Measurements from ENCODE around the gene RAB3IP. TPM values are rescaled to one million over a fixed set of nuclear protein-coding genes. Genes with fewer than 3 reads are reported as not detected.
"Not testable (repeated sequence)": the region's sequence is repeated elsewhere in the genome, so short reads cannot be mapped to it uniquely, and the experiment has no call there.

RAB3IP gene
- total RNA-seq, 4 donors from 2014 or later, result 58.2 to 83.3 (median 70.2) TPM

DNA sequence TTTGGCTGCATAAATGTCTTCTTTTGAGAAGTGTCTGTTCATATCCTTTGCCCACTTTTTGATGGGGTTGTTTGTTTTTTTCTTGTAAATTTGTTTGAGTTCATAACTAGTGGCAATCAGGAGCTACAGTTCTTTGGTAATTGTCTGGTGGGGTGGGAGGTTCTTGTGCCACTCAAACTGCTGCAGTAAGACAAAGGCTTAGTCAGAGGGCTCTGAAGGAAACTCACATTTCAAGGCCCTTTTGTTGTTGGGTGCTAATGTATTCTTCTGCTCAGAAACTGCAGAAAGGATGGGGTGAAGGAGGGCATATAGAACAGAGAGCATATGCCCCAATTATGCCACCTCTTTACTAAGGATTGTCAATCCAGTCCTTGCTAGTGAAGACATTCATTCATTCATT, 108.3 kb downstream of the RAB3IP start:
- Histone ChIP-seq H3K4me1 (peaks cover 0 to 8% (median 0%) of the 10 kb centered on the region in 4 donors), H3K4me3 (no peak overlapping the region), H3K9me3 (no peaks in the 10 kb centered on the region), H3K36me3 (no peaks in the 10 kb centered on the region), H3K27ac (no peak overlapping the region), H3K27me3 (no peaks in the 10 kb centered on the region)
- TF ChIP-seq POLR2A (IDR thresholded peaks at IDR 0.05) (no peak), CTCF (IDR thresholded peaks at IDR 0.05) (no peak)
- DNase-seq, result no peak

- no peak overlapping the region for H3K4me3 ChIP-seq
- H3K4me1 ChIP-seq, result no peaks in the 10 kb centered on the region
- TF ChIP-seq POLR2A (IDR thresholded peaks at IDR 0.05), result no peak
- no peak for TF ChIP-seq CTCF (IDR thresholded peaks at IDR 0.05)
- peaks cover 0 to 5% (median 0%) of the 10 kb centered on the region in 3 donors for H3K36me3 ChIP-seq
- H3K27ac ChIP-seq, result no peak overlapping the region
- H3K27me3 ChIP-seq, result no peaks in the 10 kb centered on the region
- H3K9me3 ChIP-seq, result peaks cover 0 to 5% (median 0%) of the 10 kb centered on the region in 4 donors
- DNase-seq, result no peak
These were observed 113.3 kb downstream of the RAB3IP start for GRCh38 chr12:69851976-69852375.

DNA sequence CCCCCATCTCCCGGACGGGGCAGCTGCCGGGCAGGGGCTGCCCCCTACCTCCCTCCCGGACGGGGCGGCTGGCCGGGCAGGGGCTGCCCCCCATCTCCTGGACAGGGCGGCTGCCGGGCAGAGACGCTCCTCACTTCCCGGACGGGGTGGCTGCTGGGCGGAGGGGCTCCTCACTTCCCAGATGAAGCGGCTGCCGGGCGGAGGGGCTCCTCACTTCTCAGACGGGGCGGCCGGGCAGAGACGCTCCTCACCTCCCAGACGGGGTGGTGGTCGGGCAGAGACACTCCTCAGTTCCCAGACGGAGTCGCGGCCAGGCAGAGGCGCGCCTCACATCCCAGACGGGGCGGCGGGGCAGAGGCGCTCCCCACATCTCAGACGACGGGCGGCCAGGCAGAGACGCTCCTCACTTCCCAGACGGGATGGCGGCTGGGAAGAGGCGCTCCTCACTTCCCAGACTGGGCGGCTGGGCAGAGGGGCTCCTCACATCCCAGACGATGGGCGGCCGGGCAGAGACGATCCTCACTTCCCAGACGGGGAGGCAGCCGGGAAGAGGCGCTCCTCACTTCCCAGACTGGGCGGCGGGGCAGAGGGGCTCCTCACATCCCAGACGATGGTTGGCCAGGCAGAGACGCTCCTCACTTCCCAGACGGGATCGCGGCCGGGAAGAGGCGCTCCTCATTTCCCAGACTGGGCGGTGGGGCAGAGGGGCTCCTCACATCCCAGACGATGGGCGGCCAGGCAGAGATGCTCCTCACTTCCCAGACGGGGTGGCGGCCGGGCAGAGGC, 114.7 kb downstream of the RAB3IP start:
- not testable (repeated sequence) for H3K9me3 ChIP-seq, H3K27ac ChIP-seq, H3K27me3 ChIP-seq, DNase-seq, H3K36me3 ChIP-seq, H3K4me1 ChIP-seq, H3K4me3 ChIP-seq

DNA sequence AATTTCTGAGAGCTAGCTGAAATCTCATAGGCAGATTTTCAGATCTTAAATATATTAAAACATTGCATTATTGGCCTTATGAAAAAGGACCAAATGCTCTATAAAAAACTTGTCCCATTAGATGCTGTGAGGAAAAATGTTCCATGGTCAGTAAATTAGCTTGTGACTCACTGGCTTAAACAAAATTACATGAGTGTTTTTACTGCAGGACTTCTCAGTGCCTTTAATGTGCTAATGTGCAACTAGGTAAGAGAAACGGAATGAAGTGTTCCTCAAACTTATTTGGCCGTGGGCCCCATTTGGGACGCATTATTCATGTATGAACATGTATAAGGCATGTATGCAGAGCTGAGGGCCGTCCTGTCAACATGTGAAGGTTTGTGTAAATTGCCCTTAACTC, 128.0 kb downstream of the RAB3IP start:
- TF ChIP-seq POLR2A (IDR thresholded peaks at IDR 0.05) (no peak), CTCF (IDR thresholded peaks at IDR 0.05) (no peak)
- Histone ChIP-seq H3K36me3 (no peaks in the 10 kb centered on the region), H3K9me3 (no peaks in the 10 kb centered on the region), H3K4me1 (peaks cover 0 to 6% (median 0%) of the 10 kb centered on the region in 4 donors), H3K27ac (no peak overlapping the region), H3K27me3 (no peaks in the 10 kb centered on the region), H3K4me3 (no peak overlapping the region)
- no peak for DNase-seq

GRCh38 chr12:69868695-69869094, 130.0 kb downstream of the RAB3IP start:
- Histone ChIP-seq H3K4me1 (peaks cover 0 to 6% (median 0%) of the 10 kb centered on the region in 4 donors), H3K36me3 (no peaks in the 10 kb centered on the region), H3K4me3 (no peak overlapping the region), H3K27me3 (no peaks in the 10 kb centered on the region), H3K9me3 (no peaks in the 10 kb centered on the region), H3K27ac (no peak overlapping the region)
- TF ChIP-seq CTCF (IDR thresholded peaks at IDR 0.05) (no peak), POLR2A (IDR thresholded peaks at IDR 0.05) (no peak)
- DNase-seq, result no peak

- no peaks in the 10 kb centered on the region for H3K27me3 ChIP-seq
- TF ChIP-seq CTCF (IDR thresholded peaks at IDR 0.05), result no peak
- TF ChIP-seq POLR2A (IDR thresholded peaks at IDR 0.05), result no peak
- H3K27ac ChIP-seq, result no peak overlapping the region
- no peaks in the 10 kb centered on the region for H3K9me3 ChIP-seq
- H3K4me3 ChIP-seq, result no peak overlapping the region
- H3K4me1 ChIP-seq, result no peaks in the 10 kb centered on the region
- no peak for DNase-seq
- no peaks in the 10 kb centered on the region for H3K36me3 ChIP-seq
These were observed 134.1 kb downstream of the RAB3IP start for GRCh38 chr12:69872804-69873203.

Other genes with a start within 250 kb of the RAB3IP start
- 10 to 100 TPM; 37.7 to 82.5 (median 59.4) TPM for gene CCT2, start 153.4 kb upstream of the RAB3IP start, total RNA-seq
- gene LRRC10, start 128.0 kb upstream of the RAB3IP start, total RNA-seq, result not detected
- gene BEST3, start 39.6 kb upstream of the RAB3IP start, total RNA-seq, result under 1 TPM in 1 of 4 donors, not detected in 3; 0.35 TPM
- 10 to 100 TPM; 12.4 to 60.1 (median 54.5) TPM for gene MYRFL, start 86.4 kb downstream of the RAB3IP start, total RNA-seq